ENCODE measurements around the gene LRRC75B.

DNA sequence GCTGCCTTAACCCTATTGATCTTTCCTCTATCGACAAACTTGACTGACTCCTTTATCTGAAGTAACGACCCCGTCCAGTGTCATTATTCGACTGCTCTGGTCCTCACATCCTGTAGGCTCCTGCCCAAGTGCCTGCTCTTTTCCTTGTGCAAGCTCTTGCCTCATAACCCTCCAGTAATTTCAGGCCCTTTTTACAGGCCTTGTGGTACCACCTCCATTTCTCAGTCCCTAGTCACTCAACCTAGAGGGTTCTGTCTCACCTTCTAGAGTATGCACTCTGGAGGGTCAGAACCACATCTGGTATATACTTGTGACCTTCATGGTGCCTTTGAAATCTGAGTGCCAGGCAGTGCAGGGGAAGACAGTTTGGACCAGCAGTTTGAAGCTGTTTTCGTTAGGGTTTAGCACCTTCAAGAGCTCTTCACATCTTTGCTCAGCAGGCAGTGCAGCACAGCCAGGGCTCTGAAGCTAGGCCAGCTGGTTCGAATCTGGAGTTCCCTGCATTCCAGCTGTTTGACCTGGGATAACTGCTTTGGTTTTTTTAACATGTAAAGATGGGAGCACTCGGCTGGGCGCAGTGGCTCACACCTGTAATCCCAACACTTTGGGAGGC, 25.9 kb downstream of the LRRC75B start:
- TF ChIP-seq POLR2A (IDR thresholded peaks at IDR 0.05) = no peak
- TF ChIP-seq, protein P1, sequence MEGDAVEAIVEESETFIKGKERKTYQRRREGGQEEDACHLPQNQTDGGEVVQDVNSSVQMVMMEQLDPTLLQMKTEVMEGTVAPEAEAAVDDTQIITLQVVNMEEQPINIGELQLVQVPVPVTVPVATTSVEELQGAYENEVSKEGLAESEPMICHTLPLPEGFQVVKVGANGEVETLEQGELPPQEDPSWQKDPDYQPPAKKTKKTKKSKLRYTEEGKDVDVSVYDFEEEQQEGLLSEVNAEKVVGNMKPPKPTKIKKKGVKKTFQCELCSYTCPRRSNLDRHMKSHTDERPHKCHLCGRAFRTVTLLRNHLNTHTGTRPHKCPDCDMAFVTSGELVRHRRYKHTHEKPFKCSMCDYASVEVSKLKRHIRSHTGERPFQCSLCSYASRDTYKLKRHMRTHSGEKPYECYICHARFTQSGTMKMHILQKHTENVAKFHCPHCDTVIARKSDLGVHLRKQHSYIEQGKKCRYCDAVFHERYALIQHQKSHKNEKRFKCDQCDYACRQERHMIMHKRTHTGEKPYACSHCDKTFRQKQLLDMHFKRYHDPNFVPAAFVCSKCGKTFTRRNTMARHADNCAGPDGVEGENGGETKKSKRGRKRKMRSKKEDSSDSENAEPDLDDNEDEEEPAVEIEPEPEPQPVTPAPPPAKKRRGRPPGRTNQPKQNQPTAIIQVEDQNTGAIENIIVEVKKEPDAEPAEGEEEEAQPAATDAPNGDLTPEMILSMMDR (IDR thresholded peaks at IDR 0.05) = no peak

Measured in adrenal gland (tissue), 5 donors.